Measurements from ENCODE around the gene IER3. TPM values are rescaled to one million over a fixed set of nuclear protein-coding genes. Genes with fewer than 3 reads are reported as not detected.
A peak's percentile ranks its signal among the peaks of the same experiment; 100 is the strongest.

IER3 gene
- total and polyA plus RNA-seq, 7 donors = 3.1 to 321 (median 18.5) TPM

DNA sequence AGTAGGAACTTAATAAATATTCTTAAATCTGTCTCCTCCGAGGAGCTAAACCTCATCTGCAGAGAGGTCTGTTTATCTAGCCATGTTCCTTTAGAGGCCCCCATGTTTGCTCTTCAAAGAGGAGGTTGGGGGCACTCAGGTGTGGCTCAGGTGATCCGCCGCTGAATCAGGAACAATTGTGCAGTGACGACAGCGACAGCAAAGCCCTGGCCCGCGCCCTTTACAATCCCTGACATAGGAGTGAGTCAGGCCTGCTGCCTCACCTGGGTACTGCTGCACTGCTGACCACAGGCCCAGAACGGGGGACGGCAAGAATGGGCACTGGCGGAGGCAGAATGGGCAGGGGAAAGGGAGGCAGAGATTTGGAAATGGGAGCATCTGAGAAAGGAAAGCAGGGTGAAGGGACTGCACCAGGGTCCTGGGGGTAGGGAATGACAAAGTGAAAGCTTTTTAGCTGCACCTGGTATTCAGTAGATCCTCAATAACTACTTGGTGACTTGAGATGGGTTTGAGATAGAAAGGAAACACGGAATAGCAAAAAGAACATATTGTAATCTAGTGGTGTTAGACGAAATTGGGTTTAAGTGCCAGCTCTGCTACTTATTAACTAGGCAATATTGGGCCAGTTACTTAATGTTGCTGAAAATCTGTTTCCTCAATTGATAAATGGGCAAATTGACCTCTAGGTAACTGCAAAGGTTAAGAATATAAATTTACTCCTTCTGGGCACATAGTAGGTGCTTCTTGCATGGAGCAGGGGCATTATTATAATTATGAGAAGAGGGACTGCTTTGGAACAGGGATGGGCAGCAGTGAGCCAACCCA lies 5.4 kb upstream of the IER3 start:
- intact Hi-C loops (cut with DNase I) = loop anchor here in 1 of 2 donors (5.0 to 10.0 kb wide), 2 partner anchors 73 to 335 kb away; no protein-coding TSS in a partner anchor
- Histone ChIP-seq H3K9me3 (no peaks in the 10 kb centered on the region), H3K27me3 (ENCODE audit: insufficient read depth in 3 of 3, low read length in 2 of 3) (no peaks in the 10 kb centered on the region), H3K36me3 (ENCODE audit: insufficient read depth in 1 of 2, low read depth in 1 of 2) (no peaks in the 10 kb centered on the region), H3K27ac (peak overlapping the region; percentile 91), H3K4me3 (no peak overlapping the region), H3K4me1 (peaks cover 24% of the 10 kb centered on the region)
- no peak for ATAC-seq
- WGBS, 3 donors = 86 to 93% (median 90%) methylated on average over 12 of the region's 12 CpGs
- TF ChIP-seq, protein P1, sequence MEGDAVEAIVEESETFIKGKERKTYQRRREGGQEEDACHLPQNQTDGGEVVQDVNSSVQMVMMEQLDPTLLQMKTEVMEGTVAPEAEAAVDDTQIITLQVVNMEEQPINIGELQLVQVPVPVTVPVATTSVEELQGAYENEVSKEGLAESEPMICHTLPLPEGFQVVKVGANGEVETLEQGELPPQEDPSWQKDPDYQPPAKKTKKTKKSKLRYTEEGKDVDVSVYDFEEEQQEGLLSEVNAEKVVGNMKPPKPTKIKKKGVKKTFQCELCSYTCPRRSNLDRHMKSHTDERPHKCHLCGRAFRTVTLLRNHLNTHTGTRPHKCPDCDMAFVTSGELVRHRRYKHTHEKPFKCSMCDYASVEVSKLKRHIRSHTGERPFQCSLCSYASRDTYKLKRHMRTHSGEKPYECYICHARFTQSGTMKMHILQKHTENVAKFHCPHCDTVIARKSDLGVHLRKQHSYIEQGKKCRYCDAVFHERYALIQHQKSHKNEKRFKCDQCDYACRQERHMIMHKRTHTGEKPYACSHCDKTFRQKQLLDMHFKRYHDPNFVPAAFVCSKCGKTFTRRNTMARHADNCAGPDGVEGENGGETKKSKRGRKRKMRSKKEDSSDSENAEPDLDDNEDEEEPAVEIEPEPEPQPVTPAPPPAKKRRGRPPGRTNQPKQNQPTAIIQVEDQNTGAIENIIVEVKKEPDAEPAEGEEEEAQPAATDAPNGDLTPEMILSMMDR (IDR thresholded peaks at IDR 0.05) = no peak
- no peak for DNase-seq

DNA sequence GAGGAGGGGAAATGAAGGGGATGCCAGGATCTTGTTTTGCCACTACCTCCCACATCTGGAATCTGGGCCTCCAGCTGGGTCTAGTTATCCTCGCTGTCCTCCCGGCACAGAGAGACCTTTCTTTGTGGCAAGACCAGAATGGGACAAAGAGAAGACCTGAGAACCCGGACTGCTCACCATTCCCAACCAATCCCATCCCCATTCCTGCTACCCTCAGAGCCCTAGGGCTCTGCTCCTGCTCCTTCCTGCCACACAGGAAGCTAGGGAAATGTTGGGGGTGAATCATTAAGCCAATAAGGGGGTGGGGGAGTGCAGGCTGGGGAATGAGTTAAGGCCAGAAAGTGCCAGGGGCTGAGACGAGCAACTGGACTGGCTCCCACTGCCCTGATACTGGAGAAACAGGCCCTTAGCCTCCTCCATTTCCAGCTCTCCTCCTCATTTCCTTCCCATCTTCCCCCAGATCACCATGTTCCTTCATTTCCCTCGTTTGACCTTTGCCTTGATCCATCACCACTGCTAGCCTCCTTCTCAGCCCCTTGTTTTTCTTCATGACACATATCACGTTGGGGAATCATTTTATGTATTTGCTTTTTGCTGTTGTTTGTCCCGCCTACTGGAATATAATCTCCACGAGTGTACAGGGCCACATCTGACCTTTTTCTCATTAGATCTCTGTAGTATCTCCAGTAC lies 4.6 kb upstream of the IER3 start:
- Histone ChIP-seq H3K9me3 (no peaks in the 10 kb centered on the region), H3K27ac (no peak overlapping the region), H3K27me3 (ENCODE audit: insufficient read depth in 3 of 3, low read length in 2 of 3) (no peaks in the 10 kb centered on the region), H3K4me3 (no peak overlapping the region), H3K4me1 (peaks cover 24% of the 10 kb centered on the region), H3K36me3 (ENCODE audit: insufficient read depth in 1 of 2, low read depth in 1 of 2) (no peaks in the 10 kb centered on the region)
- ATAC-seq (no peak), DNase-seq (no peak)
- TF ChIP-seq, protein P1 (IDR thresholded peaks at IDR 0.05) = no peak
- 54 to 58% (median 55%) methylated on average over 8 of the region's 8 CpGs for WGBS, 3 donors
- intact Hi-C loops (cut with DNase I) = loop anchor here in 1 of 2 donors (5.0 to 10.0 kb wide), 2 partner anchors 73 to 336 kb away; no protein-coding TSS in a partner anchor

DNA sequence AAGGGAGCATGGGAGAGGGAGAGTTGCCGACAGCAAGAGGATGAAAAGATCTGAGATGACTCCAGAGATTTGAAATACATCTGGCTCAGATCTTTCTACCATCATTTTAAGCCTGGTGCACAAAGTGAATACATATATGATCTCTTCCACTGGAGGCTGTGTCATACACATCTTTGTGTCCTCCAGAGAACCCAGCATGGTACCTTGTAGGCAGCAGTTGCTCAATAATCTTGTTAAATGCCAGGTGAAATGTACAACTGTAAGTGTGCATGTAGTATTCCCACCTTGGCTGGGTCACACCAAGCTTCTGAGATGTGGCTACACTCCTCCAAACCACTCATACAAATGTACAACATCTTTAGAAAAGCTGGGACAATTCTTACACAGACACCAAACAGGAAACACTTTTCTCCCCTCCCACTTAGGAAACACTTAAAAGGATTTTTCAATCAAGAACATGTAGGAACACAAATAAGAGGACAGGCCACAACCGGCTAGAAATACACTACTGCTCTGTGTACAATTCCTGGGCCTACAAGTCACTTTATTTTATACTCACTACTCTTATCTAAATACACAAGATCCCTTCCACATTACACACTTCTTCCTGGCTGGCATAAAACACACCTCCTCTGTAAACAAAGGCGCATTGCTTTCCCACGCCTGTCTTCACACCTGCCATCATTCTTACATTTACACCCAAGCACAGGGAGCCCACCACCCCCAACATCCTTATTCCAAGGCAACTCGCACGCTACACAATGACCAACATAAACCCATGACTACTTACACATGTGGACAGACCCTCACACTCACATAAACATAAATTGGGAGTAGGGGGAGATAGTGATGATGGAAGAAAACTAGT lies 3.8 kb upstream of the IER3 start:
- DNase-seq = no peak
- no peaks in the 10 kb centered on the region for H3K9me3 ChIP-seq
- intact Hi-C loops (cut with DNase I) = loop anchor here in 1 of 2 donors (5.0 to 10.0 kb wide), 2 partner anchors 74 to 337 kb away; no protein-coding TSS in a partner anchor
- 73 to 80% (median 73%) methylated on average over 6 of the region's 6 CpGs for WGBS, 3 donors
- TF ChIP-seq, protein P1 (IDR thresholded peaks at IDR 0.05) = no peak
- H3K36me3 ChIP-seq (ENCODE audit: insufficient read depth in 1 of 2, low read depth in 1 of 2) = no peaks in the 10 kb centered on the region
- H3K27me3 ChIP-seq (ENCODE audit: insufficient read depth in 3 of 3, low read length in 2 of 3) = no peaks in the 10 kb centered on the region
- no peak for ATAC-seq
- no peak overlapping the region for H3K4me3 ChIP-seq
- peaks cover 16% of the 10 kb centered on the region for H3K4me1 ChIP-seq
- no peak overlapping the region for H3K27ac ChIP-seq

DNA sequence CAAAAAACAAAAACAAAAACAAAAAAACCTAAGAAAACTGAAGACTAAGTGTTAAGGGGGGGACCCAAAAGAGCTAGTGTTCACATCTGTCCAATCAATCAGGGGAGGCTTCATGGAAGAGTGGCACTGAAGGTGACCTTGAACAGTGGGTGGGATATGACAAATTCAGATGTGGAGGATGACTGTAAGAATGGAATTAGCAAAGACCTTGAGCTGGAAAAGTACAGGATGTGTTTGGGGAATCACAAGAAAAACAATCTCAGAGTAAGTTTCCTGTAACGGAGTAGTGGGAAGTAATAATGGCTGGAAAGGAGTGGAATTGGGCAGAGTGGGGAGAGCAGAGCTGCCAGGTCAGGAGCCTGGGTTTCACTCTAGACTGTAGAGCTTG lies 2.9 kb upstream of the IER3 start:
- ATAC-seq = no peak
- Histone ChIP-seq H3K27ac (no peak overlapping the region), H3K9me3 (no peaks in the 10 kb centered on the region), H3K4me3 (no peak overlapping the region), H3K36me3 (ENCODE audit: insufficient read depth in 1 of 2, low read depth in 1 of 2) (no peaks in the 10 kb centered on the region), H3K4me1 (peaks cover 9% of the 10 kb centered on the region), H3K27me3 (ENCODE audit: insufficient read depth in 3 of 3, low read length in 2 of 3) (no peaks in the 10 kb centered on the region)
- 63 to 87% (median 82%) methylated on average over 1 of the region's 1 CpG for WGBS, 3 donors
- DNase-seq = no peak
- TF ChIP-seq, protein P1 (IDR thresholded peaks at IDR 0.05) = no peak
- intact Hi-C loops (cut with DNase I) = loop anchor here in 1 of 2 donors (5.0 to 10.0 kb wide), 2 partner anchors 75 to 338 kb away; no protein-coding TSS in a partner anchor

All from psoas muscle (tissue), 8 donors.